ENCODE results near the gene CYTL1.

CYTL1 gene

DNA sequence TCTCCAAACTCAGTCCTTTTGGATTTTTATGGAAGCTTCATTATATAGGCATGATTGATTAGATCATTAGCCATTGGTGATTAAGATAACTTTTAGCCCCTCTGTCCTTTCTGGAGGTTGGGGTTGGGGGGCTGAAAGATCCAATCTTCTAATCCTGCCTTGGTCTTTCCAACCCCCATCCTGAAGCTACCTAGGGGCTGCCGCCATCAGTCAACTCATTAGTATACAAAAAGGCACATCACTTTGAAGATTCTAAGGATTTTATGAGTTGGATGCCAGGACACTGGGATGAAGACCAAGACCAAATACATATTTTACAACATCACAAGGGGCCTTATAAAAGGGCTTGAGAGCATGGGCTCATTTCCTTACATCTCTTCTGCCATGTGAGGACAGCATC, 47.5 kb downstream of the CYTL1 start:
- Histone ChIP-seq H3K4me2 (ENCODE audit: low read length) (no peak overlapping the region), H3K9me3 (ENCODE audit: insufficient read depth, low read length) (0 out of 2 replicates have a peak, but pooled peaks cover 10% of the 10 kb centered on the region), H3K36me3 (replicated peaks; ENCODE audit: low read depth, low read length) (no peaks in the 10 kb centered on the region)

DNA sequence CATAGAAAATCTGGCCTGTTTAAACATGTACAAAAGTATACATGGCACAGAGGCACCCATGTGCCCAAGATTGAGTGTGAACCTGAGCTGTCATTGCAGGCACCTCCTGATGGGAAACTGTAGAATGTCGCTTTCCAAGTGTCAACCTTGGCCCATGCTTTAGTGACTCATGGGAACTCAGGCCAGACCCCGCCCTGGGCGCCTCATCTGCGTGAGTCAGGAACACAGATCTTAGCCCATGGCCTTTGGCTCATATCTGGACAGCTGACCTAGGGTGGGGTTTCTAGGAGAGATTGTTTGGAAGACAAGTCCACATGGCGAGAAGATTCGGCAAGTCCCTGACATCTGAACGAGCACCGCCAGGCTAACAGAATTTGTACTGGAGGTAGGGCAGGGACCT, 50.0 kb downstream of the CYTL1 start:
- Histone ChIP-seq H3K79me2 (ENCODE audit: low read length) (no peaks in the 10 kb centered on the region), H2AFZ (ENCODE audit: low read depth, low read length) (no peak overlapping the region), H3K4me2 (ENCODE audit: low read length) (no peak overlapping the region), H3K4me1 (ENCODE audit: low read length) (no peaks in the 10 kb centered on the region), H3K36me3 (replicated peaks; ENCODE audit: low read depth, low read length) (no peaks in the 10 kb centered on the region), H4K20me1 (ENCODE audit: insufficient read depth, low read length) (no peaks in the 10 kb centered on the region), H3K27ac (ENCODE audit: low read length) (no peak overlapping the region), H3K4me3 (ENCODE audit: low read length) (no peak overlapping the region), H3K9ac (ENCODE audit: low read length) (no peak overlapping the region), H3K27me3 (ENCODE audit: low read depth, low read length) (peaks cover 6% of the 10 kb centered on the region; the same call in 1 of the 2 replicates), H3K9me3 (ENCODE audit: insufficient read depth, low read length) (0 out of 2 replicates have a peak, but pooled peaks cover 2% of the 10 kb centered on the region)
- no peak for TF ChIP-seq EZH2phosphoT487 (IDR thresholded peaks at IDR 0.05; ENCODE audit: low read depth)
- TF ChIP-seq, protein P1, sequence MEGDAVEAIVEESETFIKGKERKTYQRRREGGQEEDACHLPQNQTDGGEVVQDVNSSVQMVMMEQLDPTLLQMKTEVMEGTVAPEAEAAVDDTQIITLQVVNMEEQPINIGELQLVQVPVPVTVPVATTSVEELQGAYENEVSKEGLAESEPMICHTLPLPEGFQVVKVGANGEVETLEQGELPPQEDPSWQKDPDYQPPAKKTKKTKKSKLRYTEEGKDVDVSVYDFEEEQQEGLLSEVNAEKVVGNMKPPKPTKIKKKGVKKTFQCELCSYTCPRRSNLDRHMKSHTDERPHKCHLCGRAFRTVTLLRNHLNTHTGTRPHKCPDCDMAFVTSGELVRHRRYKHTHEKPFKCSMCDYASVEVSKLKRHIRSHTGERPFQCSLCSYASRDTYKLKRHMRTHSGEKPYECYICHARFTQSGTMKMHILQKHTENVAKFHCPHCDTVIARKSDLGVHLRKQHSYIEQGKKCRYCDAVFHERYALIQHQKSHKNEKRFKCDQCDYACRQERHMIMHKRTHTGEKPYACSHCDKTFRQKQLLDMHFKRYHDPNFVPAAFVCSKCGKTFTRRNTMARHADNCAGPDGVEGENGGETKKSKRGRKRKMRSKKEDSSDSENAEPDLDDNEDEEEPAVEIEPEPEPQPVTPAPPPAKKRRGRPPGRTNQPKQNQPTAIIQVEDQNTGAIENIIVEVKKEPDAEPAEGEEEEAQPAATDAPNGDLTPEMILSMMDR (IDR thresholded peaks at IDR 0.05; ENCODE audit: low read depth, low read length) = no peak

More for the DNA sequence above, 47.5 kb downstream of the CYTL1 start:
- Histone ChIP-seq H3K27ac (ENCODE audit: low read length) (no peak overlapping the region), H3K79me2 (ENCODE audit: low read length) (no peaks in the 10 kb centered on the region), H3K27me3 (ENCODE audit: low read depth, low read length) (peaks cover 6% of the 10 kb centered on the region; the same call in 1 of the 2 replicates), H2AFZ (ENCODE audit: low read depth, low read length) (no peak overlapping the region), H3K9ac (ENCODE audit: low read length) (no peak overlapping the region), H4K20me1 (ENCODE audit: insufficient read depth, low read length) (no peaks in the 10 kb centered on the region), H3K4me1 (ENCODE audit: low read length) (no peaks in the 10 kb centered on the region), H3K4me3 (ENCODE audit: low read length) (no peak overlapping the region)
- TF ChIP-seq, protein P1 (IDR thresholded peaks at IDR 0.05; ENCODE audit: low read depth, low read length) = no peak
- no peak for TF ChIP-seq EZH2phosphoT487 (IDR thresholded peaks at IDR 0.05; ENCODE audit: low read depth)

DNA sequence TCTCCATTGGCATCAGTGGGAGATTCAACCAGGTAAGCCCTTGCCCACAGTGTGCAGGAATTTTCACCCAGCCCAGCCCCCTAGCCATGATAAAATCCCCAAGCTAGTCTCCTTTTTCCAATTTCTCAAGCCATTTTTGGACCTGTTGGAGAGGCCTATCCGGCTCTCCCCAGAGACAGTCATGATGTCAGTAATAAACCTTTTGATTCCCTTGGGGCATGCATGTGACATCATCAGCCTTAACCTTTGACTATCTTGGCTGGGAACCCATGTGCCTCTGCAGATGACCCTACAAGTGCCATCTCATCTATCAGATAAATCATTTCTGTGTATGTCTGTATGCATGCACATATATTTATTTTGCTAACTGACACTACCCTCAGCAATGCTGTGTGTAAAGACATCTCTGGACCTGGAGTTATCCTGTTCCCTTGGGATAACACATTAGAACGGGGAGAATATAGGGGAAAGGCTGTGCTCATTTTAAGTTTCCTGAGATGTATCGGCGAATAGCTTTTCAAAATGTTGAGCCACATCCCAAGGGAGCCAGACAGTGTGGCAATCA, 51.0 kb downstream of the CYTL1 start:
- Histone ChIP-seq H3K27ac (ENCODE audit: low read length) (no peak overlapping the region), H3K4me3 (ENCODE audit: low read length) (no peak overlapping the region), H2AFZ (ENCODE audit: low read depth, low read length) (no peak overlapping the region), H3K9ac (ENCODE audit: low read length) (no peak overlapping the region), H4K20me1 (ENCODE audit: insufficient read depth, low read length) (no peaks in the 10 kb centered on the region), H3K27me3 (ENCODE audit: low read depth, low read length) (peaks cover 6% of the 10 kb centered on the region; the same call in 1 of the 2 replicates), H3K4me2 (ENCODE audit: low read length) (no peak overlapping the region), H3K4me1 (ENCODE audit: low read length) (no peaks in the 10 kb centered on the region), H3K79me2 (ENCODE audit: low read length) (no peaks in the 10 kb centered on the region), H3K36me3 (replicated peaks; ENCODE audit: low read depth, low read length) (no peaks in the 10 kb centered on the region), H3K9me3 (ENCODE audit: insufficient read depth, low read length) (no peaks in the 10 kb centered on the region)
- TF ChIP-seq EZH2phosphoT487 (IDR thresholded peaks at IDR 0.05; ENCODE audit: low read depth) = no peak
- TF ChIP-seq, protein P1 (IDR thresholded peaks at IDR 0.05; ENCODE audit: low read depth, low read length) = no peak

Measured in OCI-LY3 (cell line).